ENCODE measurements around the gene EPG5.
"Not testable (repeated sequence)": the region's sequence is repeated elsewhere in the genome, so short reads cannot be mapped to it uniquely, and the experiment has no call there.

EPG5 gene

DNA sequence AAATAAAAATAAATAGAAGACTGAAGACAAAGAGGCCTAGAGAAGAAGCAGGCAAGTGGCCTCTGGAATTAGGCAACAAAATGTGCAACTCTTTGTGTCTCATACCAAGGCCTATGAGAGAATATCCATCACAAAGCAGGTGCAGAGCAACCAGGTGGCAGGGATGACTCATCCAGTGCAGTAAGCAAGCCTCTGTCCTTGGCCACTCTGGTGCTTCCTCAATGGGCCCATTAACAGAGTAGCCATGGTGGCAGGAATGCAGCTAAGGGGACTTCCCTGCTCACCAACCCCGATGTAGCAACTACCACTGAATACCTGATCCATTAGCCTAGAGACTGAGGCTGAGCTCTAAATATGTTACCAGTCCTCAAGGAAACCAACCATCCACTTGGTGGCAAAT is 11.0 kb upstream of the EPG5 start:
- DNase-seq (ENCODE audit: low spot score), result no peak

DNA sequence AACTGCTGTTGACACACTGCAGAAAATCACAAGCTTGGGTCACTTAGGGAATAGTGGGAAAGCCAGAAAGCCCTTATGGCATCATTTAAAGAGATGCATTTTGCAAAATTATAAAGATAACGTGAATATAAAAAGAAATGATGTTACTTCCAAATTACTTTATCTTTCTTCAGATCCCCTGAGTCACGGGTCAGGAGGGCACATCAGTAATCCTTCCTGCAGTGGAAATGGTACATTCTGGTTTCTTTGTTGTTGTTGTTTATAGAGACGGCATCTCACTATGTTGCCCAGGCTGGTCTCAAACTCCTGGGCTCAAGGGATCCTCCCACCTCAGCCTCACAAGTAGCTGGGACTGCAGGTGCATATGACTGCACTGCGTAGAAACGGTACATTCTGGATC is 9.8 kb upstream of the EPG5 start:
- no peak for DNase-seq (ENCODE audit: low spot score)

DNA sequence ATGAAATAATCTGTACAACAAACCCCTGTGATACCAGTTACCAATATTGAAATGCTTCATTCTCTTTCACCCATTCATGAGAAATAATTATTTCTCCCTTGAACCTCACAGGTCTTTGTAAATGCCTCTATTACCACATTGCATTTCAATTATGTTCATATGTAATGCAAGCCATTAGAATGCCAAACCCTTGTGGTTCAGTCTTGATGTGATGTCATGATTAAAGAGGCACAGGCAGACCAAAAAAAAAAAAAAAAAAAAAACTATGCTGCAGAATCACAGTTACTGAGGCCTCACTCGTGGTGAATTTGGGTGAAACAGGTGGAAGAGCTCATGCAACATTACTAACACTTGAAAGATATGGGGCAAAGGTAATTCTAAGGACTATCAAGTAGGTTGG is 9.4 kb upstream of the EPG5 start:
- no peak for DNase-seq (ENCODE audit: low spot score)

DNA sequence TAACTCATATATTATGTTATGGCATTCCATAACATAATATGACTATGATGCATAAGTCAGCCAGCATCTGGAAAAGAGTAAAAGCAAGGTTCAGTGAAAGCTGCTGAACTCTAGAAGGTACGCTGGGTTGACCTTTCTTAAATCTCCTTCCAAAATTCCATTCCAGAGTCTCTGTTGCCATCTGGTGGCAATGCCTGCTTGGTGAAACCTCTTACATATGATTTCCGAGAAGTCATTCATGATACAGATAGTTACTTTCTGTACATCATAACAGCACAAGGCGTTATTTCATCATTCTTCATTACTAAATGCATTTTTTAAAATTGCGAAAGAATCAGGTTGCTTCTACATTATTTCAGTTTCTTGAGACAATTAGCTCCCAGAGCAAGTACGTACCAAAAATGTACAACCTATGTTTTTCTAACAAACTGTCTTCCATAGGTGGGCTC is 7.0 kb upstream of the EPG5 start:
- DNase-seq (ENCODE audit: low spot score), result peak; percentile 27

DNA sequence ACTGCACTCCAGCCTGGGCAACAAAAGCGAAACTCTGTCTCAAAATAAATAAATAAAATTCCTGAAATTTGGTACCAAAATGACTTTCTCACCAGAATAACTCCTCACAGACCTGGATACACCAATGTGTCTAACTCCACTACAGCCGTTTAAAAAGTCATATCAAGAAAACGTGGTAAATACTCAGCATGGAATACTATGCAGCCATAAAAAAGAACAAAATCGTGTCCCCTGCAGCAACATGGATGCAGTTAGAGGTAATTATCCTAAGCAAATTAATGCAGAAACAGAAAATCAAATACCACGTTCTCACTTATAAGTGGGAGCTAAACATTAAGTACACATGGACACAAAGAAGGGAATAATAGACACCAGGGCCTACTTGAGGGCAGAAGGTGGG is 2.2 kb downstream of the EPG5 start:
- not testable (repeated sequence) for DNase-seq (ENCODE audit: low spot score)

DNA sequence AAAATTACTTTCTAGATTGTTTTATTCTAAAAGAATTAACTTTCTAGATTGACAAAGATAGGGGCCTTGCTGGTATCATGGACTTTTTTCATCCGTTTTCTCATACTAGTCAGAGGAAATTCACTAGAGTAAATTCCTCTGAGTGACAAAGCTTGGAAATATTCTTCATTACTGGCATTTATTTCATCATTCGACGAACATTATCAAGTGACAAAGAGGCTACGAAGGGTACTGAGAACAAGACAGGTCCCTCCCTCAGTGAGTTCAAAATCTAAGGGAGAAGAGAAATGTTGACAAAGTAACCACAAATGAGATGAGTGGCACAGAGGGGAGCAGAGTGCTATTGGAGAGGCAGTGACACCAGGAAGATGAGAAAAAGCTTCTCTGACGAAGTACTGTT is 4.3 kb downstream of the EPG5 start:
- DNase-seq (ENCODE audit: low spot score), result no peak

DNA sequence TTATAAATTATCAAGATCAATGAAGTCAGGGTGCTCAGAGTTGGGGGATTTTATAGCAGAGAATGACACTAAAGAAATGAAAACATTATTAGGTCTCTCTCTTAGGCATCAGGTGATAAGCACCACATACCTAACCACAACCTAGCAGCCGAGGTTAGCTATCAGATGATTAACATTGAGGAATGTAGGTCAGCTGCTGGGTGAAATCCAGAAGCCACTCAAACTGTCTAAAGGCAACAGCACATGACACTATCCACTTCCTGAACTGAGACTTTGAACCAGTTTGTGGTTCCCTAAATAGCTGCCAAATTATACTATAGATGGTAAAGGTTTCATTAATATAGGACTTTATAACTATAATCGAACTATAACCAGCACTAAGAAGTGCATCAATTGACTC is 4.7 kb downstream of the EPG5 start:
- DNase-seq (ENCODE audit: low spot score), result no peak

DNA sequence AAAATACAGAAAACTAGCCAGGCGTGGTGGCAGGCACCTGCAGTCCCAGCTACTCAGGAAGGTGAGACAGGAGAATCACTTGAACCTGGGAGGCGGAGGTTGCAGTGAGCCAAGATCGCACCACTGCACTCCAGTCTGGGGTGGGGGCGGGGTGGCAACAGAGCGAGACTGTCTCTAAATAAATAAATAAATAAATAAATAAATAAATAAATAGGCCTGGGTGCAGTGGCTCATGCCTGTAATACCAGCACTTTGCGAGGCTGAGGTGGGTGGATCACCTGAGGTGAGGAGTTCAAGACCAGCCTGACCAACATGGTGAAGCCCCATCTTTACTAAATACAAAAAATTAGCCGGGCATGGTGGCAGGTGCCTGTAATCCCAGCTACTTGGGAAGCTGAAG is 7.6 kb downstream of the EPG5 start:
- not testable (repeated sequence) for DNase-seq (ENCODE audit: low spot score)

DNA sequence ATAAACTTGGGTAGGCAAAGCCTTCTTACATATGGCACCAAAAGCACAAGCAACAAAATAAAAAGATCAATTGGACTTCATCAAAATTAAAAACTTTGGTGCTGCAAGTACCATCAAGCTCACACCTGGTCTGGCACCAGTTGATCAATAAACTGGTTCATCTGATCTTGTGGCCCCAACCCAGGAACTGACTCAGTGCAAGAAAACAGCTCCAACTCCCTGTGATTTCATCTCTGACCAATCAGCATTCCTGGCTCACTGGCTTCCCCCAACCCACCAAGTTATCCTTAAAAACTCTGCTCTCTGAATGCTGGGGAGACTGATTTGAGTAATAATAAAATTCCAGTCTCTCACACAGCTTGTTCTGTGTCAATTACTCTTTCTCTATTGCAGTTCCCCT is 8.4 kb downstream of the EPG5 start:
- no peak for DNase-seq (ENCODE audit: low spot score)

DNA sequence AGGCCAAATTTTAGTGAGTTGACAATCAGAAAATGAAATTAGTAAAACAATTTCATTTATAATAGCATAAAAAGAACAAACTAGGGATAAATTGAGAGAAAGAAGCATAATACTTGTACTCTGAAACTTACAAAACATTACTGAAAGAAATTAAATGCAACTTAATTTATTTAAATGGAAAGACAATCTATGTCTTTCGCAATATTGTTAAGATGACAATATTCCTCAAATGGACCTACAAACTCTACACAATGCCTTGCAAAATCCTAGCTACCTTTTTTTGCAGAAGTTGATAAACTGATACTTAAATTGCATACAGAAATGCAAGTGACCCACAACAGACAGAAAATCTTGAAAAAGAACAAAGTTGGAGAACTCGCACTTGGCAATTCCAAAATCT is 9.1 kb downstream of the EPG5 start:
- DNase-seq (ENCODE audit: low spot score), result no peak

DNA sequence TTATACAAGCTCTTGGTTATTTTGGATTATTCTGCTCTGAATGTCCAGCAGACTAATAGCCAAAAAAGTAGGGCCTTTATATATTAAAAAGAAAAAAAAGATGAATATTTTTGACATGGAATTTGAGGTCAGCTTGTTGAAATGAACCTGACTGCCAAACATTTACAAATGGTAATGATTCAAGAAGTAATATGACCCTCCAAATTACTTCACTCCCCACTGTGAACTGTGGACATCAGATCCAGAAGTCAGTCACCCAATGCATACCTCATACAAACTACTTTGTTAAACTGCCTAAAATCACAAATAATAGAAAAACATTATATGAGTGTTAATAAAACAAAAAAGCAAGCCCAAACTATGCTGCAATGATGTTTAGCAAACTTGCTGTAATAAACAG is 10.0 kb downstream of the EPG5 start:
- DNase-seq (ENCODE audit: low spot score), result no peak

DNA sequence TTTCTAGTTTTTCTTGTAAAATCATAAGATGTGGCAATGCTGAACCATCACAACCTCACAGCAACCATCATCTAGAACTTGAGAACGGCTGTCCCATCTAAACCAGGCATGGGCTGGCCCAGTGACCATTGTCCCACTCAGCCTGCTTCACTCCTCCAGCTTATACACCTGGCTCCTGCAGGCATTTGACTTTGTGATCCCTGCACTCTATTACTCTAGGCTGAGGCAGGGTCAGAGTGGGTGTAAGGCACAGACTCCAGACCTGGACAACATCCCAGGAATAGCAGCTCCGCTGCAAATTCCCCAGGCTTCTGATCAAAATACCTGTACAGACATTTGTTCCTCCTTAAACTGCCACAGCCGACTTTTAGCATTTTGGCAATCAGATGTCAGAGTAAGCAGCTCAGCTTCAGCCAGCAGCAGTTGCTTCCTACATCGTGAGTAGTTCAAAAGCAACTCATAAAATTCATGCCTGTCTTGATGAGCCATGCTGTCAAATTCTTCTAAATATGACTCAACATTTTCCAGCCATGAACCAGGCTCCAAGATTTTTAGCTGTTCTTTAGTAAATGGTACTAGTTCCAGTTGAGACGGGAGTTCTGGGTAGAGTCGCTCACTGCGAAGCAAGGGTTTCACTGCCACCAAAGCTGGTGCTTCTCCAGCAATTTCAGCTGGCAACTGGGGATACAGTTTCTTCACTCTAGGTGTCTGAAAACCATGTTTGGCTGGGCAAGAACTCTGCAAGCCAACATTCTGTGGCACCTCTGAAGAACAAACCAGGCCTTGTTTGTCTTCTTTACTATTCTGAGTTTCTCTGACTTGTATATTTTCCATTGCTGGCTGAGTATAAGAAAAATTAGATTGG is 12.8 kb downstream of the EPG5 start:
- DNase-seq (ENCODE audit: low spot score), result no peak

DNA sequence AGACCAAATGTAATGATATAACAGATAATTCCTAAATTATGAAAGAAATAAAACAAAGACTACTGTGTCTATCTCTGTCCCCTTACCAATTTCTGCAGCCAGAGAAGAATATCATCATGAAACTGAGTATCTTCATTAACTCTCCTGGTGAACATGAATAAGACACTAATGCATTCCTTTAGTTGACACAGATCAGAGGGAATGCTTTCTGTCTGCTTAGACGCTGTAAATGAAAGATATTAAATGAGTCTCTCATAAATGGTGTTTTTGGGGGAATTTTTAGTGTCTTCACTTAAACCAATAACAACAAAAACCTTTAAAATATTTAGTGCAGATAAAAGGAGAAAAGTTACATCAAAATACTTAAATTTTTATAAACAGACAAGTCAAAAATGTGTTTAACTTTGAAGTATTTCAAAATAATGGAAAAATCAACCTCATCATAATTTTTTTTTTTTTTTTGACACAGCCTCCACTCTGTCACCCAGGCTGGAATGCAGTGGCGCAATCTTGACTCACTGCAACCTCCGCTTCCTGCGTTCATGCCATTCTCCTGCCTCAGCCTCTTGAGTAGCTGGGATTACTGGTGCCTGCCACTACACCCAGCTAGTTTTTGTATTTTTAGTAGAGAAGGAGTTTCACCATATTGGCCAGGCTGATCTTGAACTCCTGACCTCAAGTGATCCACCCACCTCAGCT is 16.0 kb downstream of the EPG5 start:
- no peak for DNase-seq (ENCODE audit: low spot score)

DNA sequence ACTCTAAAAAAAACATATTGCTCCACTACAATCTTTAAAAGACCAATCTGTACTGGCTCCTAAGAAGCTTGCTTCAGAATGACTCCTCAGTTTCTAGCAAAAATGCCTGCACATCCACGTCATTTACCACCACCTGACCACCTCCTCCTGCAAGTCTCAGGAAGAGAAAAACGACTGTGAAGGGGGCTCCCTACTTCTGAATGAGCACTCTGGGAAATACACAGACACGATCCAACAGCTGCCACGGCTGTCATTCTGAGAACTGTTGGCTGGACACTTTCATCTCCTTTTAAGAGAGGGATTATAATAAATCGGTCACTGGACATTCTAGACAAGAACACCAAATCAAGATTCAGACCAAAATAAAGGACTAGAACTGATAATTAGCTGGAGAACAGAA is 21.5 kb downstream of the EPG5 start:
- DNase-seq (ENCODE audit: low spot score), result no peak

DNA sequence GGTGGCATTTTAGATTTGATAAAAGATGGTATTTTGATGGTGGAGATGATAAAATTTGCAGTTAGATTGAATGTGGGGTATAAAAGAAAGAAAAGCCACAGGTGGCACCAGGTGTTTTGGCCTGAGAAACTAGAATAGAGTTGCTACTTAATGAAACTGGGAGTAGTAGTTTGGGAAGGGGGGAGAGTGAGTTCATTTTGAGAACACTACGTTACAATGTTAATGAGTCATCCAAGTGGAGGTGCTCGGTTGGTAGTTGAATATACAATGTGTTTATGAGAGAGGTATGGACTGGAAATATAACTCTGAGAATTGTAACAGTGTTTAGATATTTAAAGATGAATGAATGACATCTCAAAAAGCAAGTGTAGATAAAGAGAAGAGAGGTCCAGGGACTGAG is 26.4 kb downstream of the EPG5 start:
- no peak for DNase-seq (ENCODE audit: low spot score)

DNA sequence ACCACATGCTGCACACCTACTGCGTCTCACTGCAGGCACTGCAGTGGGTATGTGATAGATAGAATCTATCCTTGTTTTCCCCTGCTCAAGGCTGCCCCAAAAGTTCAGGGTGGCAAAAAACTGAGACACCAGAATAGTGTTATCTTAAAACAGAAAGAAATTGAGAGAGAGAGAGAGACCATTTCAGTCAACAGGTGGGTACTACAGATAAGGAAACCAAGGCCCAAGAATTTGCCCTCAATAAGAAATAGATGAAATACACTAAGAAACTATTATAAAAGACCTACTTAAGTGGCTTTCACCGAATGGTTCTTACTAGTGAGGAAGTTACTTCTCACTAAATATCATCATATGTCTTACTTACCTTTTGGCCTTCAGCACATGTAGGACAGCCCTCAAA is 27.9 kb downstream of the EPG5 start:
- DNase-seq (ENCODE audit: low spot score), result no peak

DNA sequence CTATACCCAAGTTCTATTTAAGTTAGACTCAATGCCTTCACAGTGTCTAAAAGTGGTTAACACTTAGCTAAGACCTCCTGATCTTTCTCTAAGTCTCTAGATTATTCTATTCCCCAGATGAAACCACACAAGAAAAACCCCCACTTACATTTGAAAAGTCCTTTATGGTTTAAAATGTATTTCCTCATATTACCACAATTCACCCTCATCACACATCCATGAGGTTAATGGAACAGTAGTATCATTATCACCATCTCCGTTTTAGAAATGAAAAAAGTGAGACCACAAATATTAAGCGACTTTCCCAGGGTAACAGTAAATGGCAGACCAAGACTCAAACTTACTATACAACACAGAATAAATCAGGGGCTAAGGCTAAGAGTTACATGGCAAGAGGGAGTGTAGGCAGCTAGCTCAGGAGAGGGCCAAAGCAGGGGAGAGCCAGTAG is 28.6 kb downstream of the EPG5 start:
- DNase-seq (ENCODE audit: low spot score), result no peak

DNA sequence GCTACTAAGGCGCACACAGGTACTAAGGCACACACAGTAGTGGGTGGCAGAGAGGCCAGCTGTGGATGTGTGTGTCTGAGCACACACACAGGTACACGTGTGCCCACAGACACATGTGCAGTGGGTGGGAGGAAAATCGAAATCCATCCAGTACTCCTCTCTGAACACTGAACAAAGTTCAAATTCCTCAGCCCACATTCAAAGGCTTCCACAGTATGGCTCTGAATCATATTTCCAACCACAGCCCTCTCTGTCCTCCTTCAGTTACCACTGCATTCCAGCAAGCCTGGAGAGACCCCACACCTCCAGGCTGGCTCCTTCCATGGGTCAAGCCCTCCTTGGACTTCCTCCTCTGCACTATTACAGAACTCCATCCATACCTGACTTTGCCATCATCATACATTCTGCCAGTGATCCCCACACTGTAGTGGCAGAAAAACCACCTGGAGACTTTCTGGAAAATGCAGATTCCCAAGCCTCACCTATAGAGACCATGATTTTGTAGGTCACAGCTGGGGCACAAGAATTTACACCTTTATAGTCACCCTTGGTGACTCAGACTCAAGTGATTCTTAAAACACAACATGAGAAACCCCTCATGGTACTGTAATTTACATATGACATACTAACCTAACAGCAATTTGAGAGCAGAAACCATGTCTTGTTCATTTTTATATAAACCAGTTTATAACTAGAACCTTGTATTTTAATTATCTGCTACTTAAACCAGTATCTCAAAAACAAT is 31.4 kb downstream of the EPG5 start:
- no peak for DNase-seq (ENCODE audit: low spot score)

DNA sequence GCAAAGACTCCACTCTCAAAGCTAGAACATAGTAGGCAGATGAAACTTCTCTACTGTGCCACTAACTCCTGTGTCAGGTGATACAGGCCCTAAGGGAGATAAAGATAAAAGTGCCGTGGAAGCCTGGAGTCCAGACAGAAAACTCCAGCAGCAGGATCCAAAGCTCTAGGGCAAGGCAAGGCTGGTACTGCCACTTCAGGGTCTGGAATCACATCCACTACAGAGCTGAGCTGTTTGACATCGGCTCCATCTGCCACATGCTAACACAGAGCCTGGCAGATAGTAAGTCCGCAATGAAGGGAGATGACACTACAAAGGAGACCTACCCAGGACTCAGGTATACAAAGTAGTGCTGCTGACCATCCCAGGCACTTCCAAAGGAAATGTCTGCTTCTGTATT is 34.4 kb downstream of the EPG5 start:
- DNase-seq (ENCODE audit: low spot score), result no peak

DNA sequence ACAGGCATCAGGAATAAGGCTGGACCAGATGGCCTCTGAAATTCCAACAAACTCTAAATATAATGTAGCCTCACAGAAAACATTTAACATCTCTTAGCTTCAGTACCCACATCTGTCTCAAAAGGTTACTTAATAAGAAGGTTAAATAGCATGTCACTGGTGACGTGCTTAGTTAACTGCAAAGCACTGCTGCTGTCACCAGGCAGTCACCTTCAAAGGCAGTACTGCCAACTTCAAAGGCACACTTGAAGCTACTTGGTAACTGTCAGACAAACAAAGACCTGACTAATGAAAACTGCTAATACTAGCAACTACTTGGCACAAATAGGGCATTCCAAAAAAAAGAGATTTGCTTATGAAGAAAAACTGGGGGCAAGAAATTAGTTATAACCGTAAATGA is 36.2 kb downstream of the EPG5 start:
- no peak for DNase-seq (ENCODE audit: low spot score)

DNA sequence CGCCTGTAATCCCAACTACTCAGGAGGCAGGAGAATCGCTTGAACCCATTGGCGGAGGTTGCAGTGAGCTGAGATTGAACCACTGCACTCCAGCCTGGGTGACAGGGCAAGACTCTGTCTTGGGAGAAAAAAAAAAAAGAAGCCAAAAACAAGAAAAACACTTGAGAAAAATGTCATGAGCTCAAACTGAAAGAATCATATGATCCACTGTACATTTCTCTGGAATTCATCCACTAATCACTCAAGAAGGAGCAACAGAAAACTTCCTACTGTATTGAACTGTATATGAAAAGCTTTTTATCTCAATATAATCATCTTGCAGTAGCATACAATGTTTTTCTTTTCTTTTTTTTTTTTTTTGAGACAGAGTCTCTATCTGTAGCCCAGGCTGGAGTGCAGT is 40.4 kb downstream of the EPG5 start:
- no peak for DNase-seq (ENCODE audit: low spot score)

DNA sequence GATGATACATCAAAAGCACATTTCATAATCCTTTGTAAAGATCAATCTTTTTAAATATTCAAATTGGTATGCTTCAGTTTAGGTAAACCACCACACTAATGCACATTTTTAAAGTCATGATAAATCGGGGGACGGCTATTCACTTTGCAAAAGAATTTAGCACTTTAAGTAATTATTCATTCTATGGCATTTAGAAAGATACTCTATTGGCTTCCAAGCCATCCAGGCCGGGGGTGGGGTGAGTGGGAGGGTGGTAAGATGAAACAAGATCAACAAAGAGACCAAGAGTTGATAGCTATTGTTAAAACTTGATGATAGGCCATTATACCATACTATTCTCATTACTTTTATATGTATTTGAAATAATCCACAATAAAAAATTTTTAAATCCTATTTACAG is 41.0 kb downstream of the EPG5 start:
- no peak for DNase-seq (ENCODE audit: low spot score)

DNA sequence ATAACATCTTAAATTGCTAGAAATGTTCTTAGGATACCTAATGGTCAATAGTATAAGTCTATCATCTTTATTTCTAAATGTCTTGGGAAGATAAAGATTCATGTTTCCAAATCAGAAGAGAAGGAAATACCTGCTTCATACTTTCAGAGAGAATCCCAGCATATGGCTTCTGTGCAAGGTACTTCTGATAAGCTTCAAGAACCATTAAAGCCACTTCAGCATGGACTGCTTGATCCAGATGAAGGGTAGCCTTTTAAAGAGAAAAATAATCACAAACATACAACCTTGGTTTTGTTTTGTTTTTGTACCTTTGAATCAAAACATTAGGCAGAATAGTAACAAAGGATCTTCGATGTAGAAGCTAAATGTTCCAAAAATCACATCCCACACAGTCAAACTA is 44.0 kb downstream of the EPG5 start:
- DNase-seq (ENCODE audit: low spot score), result no peak

Measured in germinal center (tissue), 1 donor.